Midbrain (tissue), 1 donor: ENCODE data around the gene IRS1.
"Not testable (repeated sequence)": the region's sequence is repeated elsewhere in the genome, so short reads cannot be mapped to it uniquely, and the experiment has no call there.

Experiments
- DNase-seq: peaks from one replicate; lab custom pipeline; 2025; lab: John Stamatoyannopoulos, UW

Gene IRS1, protein sequence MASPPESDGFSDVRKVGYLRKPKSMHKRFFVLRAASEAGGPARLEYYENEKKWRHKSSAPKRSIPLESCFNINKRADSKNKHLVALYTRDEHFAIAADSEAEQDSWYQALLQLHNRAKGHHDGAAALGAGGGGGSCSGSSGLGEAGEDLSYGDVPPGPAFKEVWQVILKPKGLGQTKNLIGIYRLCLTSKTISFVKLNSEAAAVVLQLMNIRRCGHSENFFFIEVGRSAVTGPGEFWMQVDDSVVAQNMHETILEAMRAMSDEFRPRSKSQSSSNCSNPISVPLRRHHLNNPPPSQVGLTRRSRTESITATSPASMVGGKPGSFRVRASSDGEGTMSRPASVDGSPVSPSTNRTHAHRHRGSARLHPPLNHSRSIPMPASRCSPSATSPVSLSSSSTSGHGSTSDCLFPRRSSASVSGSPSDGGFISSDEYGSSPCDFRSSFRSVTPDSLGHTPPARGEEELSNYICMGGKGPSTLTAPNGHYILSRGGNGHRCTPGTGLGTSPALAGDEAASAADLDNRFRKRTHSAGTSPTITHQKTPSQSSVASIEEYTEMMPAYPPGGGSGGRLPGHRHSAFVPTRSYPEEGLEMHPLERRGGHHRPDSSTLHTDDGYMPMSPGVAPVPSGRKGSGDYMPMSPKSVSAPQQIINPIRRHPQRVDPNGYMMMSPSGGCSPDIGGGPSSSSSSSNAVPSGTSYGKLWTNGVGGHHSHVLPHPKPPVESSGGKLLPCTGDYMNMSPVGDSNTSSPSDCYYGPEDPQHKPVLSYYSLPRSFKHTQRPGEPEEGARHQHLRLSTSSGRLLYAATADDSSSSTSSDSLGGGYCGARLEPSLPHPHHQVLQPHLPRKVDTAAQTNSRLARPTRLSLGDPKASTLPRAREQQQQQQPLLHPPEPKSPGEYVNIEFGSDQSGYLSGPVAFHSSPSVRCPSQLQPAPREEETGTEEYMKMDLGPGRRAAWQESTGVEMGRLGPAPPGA (N-terminal part only)

GRCh38 chr2:226799211-226799975 is at the start of gene IRS1:
TSS of gene IRS1 (minus strand) at chr2:226799820. CDS start at chr2:226798738, 1,082 bp downstream.
- DNase-seq, result peak; percentile 78

DNA sequence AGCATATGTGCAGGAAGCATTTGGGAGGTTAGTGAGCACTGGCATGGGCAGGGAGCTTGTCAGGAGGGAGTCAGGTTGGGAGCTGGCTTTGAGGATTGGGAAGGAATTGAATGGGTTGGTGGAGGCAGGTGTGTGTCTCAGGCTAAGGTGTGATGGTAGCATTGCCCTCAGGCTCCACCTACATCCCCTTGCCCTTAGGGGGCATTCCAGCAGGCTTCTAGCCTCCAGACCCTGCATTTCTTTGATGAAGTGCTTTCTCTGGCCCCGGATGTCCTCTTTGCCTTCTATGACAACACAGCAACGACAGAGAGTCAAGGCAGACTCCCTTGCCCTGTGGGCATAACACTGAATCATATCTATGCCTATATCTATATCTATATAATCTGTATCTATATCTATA is 49.7 kb upstream of the IRS1 start:
- no peak for DNase-seq

DNA sequence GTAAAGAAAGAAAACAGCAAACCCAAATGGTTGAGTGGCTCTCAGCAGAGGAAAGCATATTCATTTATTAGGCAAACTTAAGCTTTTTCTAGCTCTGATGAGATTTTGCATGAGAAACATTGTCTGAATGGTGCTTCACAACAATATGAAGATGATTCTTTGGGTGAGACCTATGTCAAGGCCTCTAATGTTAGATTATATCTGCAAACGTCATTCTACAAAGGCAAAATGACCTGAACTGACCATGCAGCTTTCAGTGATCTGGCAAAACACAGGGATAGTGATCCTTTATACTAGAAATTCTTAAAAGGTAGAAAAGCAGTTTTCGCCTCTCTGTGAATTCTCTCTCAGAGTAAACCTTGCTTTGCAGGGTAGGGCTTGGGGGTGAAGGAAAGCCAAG is 47.9 kb upstream of the IRS1 start:
- DNase-seq, result no peak

- DNase-seq, result no peak
Observed at GRCh38 chr2:226847090-226847489, 47.5 kb upstream of the IRS1 start.

- no peak for DNase-seq
Observed at GRCh38 chr2:226845386-226846116, 45.9 kb upstream of the IRS1 start.

- DNase-seq, result not testable (repeated sequence)
Observed at GRCh38 chr2:226843001-226843400, 43.4 kb upstream of the IRS1 start.

DNA sequence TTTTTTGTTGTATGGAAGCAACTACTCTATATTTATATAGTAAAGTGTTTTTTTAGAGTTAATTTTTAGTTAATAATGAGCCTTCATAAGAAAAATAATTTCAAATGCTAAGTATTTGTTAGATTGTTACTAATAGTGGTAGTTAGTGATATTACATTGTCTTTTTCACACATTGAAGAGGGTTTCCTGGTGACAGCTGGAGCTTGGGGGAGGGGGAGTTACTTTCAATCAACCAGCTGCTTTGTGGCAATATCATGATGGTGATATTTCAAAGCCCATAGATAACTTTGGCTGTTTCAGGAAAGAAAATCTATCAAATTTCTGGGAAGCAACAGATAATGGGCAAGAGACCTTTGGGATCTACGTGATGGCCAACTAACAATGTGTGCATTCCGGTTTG is 40.3 kb upstream of the IRS1 start:
- DNase-seq, result no peak

GRCh38 chr2:226839161-226839560 is 39.5 kb upstream of the IRS1 start:
- DNase-seq, result no peak

DNA sequence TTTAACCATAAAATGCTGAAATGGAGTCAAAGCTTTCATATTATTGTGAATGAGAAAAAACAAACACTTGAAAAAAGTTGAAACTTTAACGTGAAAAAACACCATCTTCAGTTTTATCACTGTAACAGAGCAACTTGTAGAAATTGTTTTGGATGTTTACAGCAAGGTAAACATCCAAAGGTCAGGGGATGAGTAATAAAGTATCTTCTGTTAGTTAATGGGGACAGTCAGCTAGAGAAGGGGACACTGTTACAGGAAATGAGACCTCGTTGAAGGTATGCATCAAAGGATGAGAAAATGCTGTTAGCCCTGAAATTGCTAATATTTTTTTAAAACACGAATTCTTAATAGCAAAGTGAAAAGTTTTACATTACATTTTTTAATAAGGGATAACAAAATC is 39.1 kb upstream of the IRS1 start:
- DNase-seq, result no peak

- DNase-seq, result no peak
Observed at GRCh38 chr2:226837787-226838603, 38.4 kb upstream of the IRS1 start.

DNA sequence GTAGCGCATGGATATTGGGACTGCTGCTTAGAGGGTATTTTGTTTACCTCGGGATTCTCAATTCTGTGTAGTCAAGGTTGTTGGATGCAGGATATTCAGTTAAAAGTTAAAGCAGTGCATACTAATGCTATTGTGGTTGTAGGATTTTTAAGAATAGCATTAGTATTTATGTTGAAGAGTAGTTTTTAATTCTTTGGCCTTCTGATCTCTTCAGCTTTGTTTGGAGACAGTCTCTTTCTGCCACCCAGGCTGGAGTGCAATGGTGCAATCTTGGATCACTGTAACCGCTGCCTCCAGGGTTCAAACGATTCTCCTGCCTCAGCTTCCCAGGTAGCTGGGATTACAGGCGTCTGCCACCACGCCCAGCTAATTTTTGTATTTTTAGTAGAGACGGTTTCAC is 37.7 kb upstream of the IRS1 start:
- DNase-seq, result no peak

DNA sequence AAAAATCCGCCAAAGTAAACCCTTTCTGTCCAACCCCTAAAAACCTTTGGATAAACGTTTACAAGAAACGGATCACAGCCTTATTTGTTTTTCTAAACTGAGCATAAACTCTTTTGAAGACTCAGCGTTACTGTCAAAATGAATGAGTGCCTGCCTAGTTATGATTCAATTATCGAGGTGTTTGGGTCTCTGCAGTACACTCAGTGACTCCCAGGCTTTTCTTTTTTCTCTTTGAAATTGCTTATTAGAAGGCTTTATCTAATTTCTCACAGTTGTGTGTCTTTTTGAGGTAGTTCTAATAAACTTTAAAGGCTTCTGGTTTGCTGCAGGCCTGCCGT is 36.9 kb upstream of the IRS1 start:
- peak; percentile 42 for DNase-seq

DNA sequence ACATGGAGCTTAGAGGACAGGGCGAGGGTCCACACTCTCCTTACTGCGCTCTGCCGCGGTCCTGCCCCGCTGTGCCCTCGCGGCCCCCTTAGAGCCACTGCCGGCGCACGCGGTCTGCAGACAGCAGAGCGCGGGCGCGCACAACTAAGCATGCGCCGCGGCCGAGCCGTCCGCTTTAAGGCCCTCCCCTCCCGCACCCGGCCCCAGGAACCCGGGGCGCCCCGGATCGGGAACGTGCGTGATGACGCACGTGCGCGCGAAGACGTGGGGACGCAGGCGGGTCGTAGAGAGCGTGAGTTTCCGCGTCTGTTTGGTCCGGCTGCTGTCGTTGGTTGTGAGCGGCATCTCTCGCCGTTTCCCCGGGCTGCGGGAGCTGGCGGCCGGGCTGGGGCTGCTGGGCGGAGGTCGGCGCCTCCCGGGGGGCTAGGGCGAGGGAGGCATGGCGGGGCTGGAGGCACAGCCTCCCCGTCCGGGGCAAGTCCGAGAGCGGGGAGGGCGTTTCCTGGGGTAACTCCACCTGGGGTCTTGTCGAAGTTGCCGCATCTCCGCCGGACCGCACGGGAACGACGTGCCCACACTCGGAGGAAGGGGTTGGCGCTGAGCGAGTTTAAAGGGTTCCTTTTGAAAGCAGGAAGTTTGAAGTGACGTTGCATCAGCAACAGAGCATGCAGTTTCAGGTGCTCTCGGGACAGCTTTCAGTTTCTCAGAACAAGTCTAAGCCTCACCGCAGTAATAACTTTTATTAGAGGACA is 36.4 kb upstream of the IRS1 start, which contains the start of gene RHBDD1:
Gene RHBDD1, plus strand, starts transcription at position 259 of the 752 bp plus-strand sequence. CDS start 28,640 bp downstream, outside the sequence.
- peak; percentile 95 for DNase-seq

DNA sequence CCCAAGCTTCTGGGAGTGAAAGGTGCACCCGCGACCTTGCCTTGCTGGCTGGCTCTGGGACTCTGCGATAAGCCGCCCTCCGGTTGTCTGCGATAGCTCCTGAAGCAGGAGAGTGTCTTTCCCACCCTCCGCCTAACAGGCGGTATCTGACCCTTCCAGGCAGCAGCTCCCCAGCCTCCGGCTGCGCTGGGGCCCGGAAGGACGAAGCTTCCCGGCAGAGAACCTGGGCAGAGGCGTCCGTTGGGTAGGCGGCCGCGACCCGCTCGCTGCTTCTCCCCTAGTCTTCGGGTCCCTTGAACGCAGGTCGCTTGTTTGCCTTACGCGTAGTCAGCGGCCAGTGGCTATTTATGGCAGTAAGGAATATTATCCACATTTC is 35.8 kb upstream of the IRS1 start:
- DNase-seq, result no peak

- not testable (repeated sequence) for DNase-seq
Observed at GRCh38 chr2:226834880-226835279, 35.3 kb upstream of the IRS1 start.

DNA sequence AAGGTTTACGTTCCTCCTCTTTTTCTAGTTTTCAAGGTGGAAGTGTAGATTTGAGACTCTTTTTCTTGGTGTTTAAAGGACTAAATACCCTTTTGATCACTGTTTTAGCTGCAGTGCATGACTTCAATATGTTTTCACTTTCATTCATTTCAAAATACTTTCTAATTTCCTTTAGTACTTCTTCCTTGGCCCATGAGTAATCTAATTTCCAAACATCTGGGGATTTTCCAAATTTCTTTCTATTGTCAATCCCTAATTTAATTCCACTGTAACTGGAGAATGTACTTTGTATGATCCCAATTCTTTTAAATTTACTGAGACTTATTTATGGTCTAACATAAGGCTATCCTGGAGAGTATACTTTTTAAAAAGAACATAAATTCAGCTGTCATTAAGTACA is 32.4 kb upstream of the IRS1 start:
- no peak for DNase-seq

- DNase-seq, result no peak
Observed at GRCh38 chr2:226831266-226831665, 31.6 kb upstream of the IRS1 start.

GRCh38 chr2:226829721-226830631 is 30.4 kb upstream of the IRS1 start:
- DNase-seq, result no peak

- no peak for DNase-seq
Observed at GRCh38 chr2:226828191-226828590, 28.6 kb upstream of the IRS1 start.
